ENCODE data around the gene RXFP4.
"Not testable (repeated sequence)": the region's sequence is repeated elsewhere in the genome, so short reads cannot be mapped to it uniquely, and the experiment has no call there.

Gene RXFP4, protein sequence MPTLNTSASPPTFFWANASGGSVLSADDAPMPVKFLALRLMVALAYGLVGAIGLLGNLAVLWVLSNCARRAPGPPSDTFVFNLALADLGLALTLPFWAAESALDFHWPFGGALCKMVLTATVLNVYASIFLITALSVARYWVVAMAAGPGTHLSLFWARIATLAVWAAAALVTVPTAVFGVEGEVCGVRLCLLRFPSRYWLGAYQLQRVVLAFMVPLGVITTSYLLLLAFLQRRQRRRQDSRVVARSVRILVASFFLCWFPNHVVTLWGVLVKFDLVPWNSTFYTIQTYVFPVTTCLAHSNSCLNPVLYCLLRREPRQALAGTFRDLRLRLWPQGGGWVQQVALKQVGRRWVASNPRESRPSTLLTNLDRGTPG

GRCh38 chr1:155940993-155941844 is at the start of gene RXFP4:
Gene RXFP4, plus strand, starts transcription at chr1:155941638. Its CDS starts 72 bp downstream, at chr1:155941710.
- DNase-seq (ENCODE audit: low spot score): no peak

- DNase-seq (ENCODE audit: low spot score): no peak
These were observed 48.6 kb upstream of the RXFP4 start for GRCh38 chr1:155892796-155893195.

DNA sequence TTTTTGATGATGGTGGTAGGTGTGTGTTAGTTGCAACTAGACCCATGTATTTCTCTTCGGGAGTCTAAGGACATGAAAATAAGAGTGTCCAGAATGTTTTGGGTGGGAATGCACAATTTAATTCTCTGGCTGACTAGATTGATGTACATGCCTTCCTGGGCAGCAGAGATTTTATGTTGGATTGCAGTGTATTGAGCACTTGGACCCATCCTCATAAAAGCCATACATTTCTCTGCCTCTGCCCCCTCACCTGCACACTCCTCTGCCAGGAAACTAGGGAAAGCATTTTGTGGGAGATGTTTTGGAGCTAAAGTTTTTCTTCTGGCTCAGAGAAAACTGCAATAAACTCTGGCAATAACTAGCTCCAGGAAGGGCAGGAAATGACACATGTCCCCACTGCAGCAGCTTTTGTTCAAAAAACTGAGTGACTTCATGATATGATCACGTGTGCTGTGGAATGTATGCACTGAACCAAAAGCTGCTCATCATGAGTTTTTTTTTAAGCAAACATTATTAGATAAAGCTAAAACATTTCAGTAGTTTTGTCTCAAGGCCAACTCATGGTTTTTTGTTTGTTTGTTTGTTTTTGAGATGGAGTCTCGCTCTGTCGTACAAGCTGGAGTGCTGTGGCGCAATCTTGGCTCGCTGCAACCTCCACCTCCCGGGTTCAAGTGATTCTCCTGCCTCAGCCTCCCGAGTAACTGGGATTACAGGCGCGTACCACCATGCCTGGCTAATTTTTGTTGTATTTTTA is 47.9 kb upstream of the RXFP4 start:
- DNase-seq (ENCODE audit: low spot score): peak; percentile 50

- DNase-seq (ENCODE audit: low spot score): not testable (repeated sequence)
These were observed 45.8 kb upstream of the RXFP4 start for GRCh38 chr1:155895617-155896016.

DNA sequence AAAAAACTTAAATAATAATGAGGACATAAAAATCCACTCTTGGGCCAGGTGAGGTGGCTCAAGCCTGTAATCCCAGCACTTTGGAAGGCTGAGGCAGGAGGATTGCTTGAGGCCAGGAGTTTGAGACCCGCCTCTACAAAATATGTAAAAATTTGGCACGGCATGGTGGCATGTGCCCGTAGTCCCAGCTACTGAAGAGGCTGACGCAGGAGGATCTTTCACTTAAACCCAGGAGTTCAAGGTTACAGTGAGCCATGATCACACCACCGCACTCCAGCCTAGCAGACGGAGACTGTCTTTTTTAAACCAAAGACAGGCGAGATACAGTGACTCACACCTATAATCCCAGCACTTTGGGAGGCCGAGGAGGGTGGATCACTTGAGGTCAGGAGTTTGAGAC is 45.0 kb upstream of the RXFP4 start:
- DNase-seq (ENCODE audit: low spot score): not testable (repeated sequence)

DNA sequence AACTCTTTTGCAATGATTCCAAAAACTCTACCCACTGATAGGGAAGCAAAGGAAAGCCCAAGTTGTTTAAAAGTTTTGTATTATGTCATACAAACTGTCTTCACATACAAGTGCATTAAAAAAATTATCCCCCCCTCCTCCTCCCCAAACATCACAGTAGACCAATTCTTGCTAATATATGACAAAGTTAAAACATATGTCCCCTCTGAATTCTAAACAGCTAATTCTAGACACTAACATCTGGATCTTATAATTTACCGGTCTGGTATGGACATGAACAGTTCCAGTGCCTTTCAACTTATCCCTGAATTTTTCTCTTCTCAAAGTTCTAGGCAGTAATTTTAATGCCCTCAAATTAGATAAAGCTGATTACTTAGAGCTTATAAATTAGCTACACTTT is 43.7 kb upstream of the RXFP4 start:
- no peak for DNase-seq (ENCODE audit: low spot score)

GRCh38 chr1:155898888-155899287 is 42.5 kb upstream of the RXFP4 start:
- DNase-seq (ENCODE audit: low spot score): no peak

DNA sequence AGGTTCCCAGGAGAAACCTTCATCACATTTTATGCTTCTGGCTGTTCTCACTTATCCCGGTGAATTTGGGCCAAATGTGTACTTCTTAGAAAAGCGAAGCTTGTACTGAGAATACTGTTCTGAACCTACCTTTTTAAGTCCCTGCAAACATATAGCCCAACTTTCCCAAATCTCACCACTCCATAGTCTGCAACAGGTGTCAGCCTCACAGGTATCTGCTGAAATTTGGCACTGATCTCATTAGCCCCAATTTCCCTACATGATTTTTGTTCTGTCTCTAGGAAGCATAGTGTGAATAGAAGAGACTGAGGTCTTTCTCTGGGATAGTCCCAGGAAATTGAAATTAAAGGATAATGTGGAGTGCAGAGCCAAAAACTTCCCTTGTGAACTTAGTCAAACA is 41.8 kb upstream of the RXFP4 start:
- DNase-seq (ENCODE audit: low spot score): no peak

GRCh38 chr1:155900161-155900560 is 41.3 kb upstream of the RXFP4 start:
- DNase-seq (ENCODE audit: low spot score): no peak

GRCh38 chr1:155904261-155904660 is 37.2 kb upstream of the RXFP4 start:
- no peak for DNase-seq (ENCODE audit: low spot score)

GRCh38 chr1:155909894-155910293 is 31.5 kb upstream of the RXFP4 start:
- DNase-seq (ENCODE audit: low spot score): no peak

- DNase-seq (ENCODE audit: low spot score): no peak
These were observed 30.8 kb upstream of the RXFP4 start for GRCh38 chr1:155910621-155911121.

GRCh38 chr1:155911156-155912055 is 30.0 kb upstream of the RXFP4 start, which contains the start of gene RIT1:
Gene RIT1, minus strand, starts transcription at chr1:155911349. Its CDS starts 588 bp downstream, at chr1:155910761.
- DNase-seq (ENCODE audit: low spot score): peak; percentile 72

- DNase-seq (ENCODE audit: low spot score): no peak
These were observed 29.3 kb upstream of the RXFP4 start for GRCh38 chr1:155912056-155912536.

- no peak for DNase-seq (ENCODE audit: low spot score)
These were observed 27.3 kb upstream of the RXFP4 start for GRCh38 chr1:155913969-155914757.

- no peak for DNase-seq (ENCODE audit: low spot score)
These were observed 22.8 kb upstream of the RXFP4 start for GRCh38 chr1:155918660-155919059.

GRCh38 chr1:155919801-155920200 is 21.6 kb upstream of the RXFP4 start:
- no peak for DNase-seq (ENCODE audit: low spot score)

DNA sequence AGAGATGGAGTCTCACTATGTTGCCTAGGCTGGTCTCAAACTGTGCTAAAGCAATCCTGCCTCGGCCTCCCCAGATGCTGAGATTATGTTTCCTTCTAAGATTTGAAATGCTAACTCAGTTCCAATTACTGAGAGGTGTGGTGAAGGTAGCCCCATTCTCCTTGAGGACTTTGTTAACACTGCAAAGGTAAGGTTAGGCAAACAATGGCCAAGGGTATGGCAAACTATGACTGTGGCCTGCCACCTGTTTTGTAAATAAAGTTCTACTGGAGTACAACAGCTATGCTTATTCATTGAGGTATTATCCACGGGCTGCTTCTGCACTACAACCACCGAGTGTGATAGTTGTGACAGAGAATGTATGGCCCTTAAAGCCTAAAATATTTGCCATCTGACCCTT is 20.7 kb upstream of the RXFP4 start:
- no peak for DNase-seq (ENCODE audit: low spot score)

DNA sequence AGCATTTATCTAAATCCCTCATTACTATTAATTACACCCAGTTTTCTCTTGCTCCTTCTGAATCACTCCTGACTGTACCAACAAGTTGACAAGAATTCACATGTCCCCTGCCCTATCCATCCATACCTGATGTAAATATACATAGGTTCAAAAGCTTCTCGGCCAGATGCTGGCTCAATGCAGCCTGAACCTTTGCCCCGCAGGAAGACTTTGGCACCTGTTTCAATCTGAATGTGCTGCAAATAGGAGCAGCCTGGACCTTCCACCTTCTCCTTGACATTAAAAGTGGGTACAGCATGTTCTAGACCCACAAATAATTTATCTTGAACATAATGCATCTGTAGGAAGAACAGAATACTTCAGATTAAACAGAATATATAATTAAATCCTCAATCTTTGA is 15.9 kb upstream of the RXFP4 start:
- DNase-seq (ENCODE audit: low spot score): no peak

DNA sequence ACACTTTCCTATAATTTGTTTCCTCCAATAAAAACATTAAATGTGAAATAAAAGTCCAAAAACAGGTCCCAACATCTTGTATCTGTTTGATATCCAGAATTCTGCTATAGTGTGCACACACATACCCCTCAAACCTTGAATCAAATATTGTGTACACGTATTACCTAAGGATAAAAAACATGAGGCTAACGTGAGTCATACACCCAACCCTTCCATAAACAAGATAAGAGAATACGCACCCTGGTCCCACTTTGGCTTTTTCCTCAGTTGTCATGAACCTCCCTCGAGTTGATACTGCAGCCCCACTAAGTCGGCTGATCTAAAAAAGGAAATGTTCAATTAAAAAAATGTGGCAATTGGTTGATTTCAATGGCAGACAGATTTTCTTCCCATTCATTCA is 12.4 kb upstream of the RXFP4 start:
- no peak for DNase-seq (ENCODE audit: low spot score)

Measured in HuH-7.5 (cell line).